Ovary (tissue), 3 donors: ENCODE measurements around the gene AMOTL1.

Source experiments
- CTCF ChIP-seq, 3 donors: fragments of 450-650 bp in 2 of 3; fragments of 200-600 bp in 1 of 3; IDR thresholded peaks; one replicate each; pipeline versions ENCODE4 v1.5.1 to v1.8.0; 2016 to 2022; ENCODE audit warnings: antibody characterized with exemption in 3 of 3, mild to moderate bottlenecking in 1 of 3
- POLR2A ChIP-seq: fragments of 450-650 bp; IDR thresholded peaks from one replicate; pipeline ENCODE4 v1.6.1; 2017; ENCODE audit warnings: antibody characterized with exemption, mild to moderate bottlenecking, moderate library complexity
- donor health status: DM: no; HTN: no; CAD: no.

- TF ChIP-seq CTCF (IDR thresholded peaks at IDR 0.05) (no peak), POLR2A (no peak)
These were observed 28.7 kb downstream of the AMOTL1 start for GRCh38 chr11:94796863-94797262.
